Ishikawa (cell line): ENCODE data around the gene SPDYC.

ENCODE experiments used
- EGR1 ChIP-seq: IDR thresholded peaks from 2 replicates; pipeline ENCODE4 v1.6.1; 2012
- EP300 ChIP-seq: IDR thresholded peaks from 2 replicates; pipeline ENCODE4 v1.6.1; 2012; ENCODE audit warnings: borderline replicate concordance
- FOXM1 ChIP-seq: IDR thresholded peaks from 2 replicates; pipeline ENCODE4 v1.6.1; 2012; ENCODE audit warnings: low read depth, borderline replicate concordance
- NFIC ChIP-seq: IDR thresholded peaks from 2 replicates; pipeline ENCODE4 v1.6.1; 2012
- RAD21 ChIP-seq: IDR thresholded peaks from 2 replicates; pipeline ENCODE4 v1.6.1; 2012; ENCODE audit warnings: low read depth
- TAF1 ChIP-seq: IDR thresholded peaks from 2 replicates; pipeline ENCODE4 v1.6.1; 2012; ENCODE audit warnings: low read depth, mild to moderate bottlenecking
- TCF12 ChIP-seq: IDR thresholded peaks from 2 replicates; pipeline ENCODE4 v1.6.1; 2012; ENCODE audit warnings: low read depth
- TEAD4 ChIP-seq: IDR thresholded peaks from 2 replicates; pipeline ENCODE4 v1.6.1; 2012
- YY1 ChIP-seq: IDR thresholded peaks from 2 replicates; pipeline ENCODE4 v1.6.1; 2012; ENCODE audit warnings: low read depth
- ZBTB7A ChIP-seq: IDR thresholded peaks from 2 replicates; pipeline ENCODE4 v1.6.1; 2012; ENCODE audit warnings: low read depth
- TF ChIP-seq, protein P1 (sequence below): IDR thresholded peaks from 2 replicates; pipeline ENCODE4 v1.6.1; 2012
- TF ChIP-seq, protein P2 (sequence below): IDR thresholded peaks from 2 replicates; pipeline ENCODE4 v1.6.1; 2012; ENCODE audit warnings: low read depth, mild to moderate bottlenecking
- TF ChIP-seq, protein P3 (sequence below): IDR thresholded peaks from 2 replicates; pipeline ENCODE4 v1.6.1; 2012

DNA sequence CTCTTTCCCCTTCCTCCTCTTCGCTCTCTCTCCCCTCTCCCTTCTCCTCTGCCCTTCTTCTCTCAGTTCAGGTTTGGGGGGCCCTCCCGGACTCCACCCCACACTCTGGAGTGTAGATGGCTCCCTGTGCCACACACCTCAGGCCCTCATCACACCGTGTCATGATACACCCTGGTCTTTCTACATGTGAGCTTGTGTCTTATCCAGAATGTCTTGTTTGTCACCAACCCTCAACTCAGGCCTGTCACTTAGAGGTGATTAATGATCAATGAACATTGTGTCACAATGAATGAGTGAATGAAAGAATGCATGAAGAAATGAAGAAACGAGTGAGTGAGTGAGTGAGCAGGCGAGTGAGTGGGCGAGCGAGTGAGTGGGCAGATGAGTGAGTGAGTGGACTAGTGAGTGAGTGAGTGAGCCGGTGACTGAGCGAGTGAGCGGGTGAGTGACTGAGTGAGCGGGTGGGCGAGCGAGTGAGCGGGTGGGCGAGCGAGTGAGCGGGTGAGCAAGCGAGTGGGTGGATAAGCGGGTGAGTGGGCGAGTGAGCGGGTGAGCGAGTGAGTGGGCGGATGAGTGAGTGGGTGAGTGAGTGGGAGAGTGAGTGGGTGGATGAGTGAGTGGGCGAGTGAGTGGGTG is 45.5 kb downstream of the SPDYC start:
- TF ChIP-seq, protein P1, sequence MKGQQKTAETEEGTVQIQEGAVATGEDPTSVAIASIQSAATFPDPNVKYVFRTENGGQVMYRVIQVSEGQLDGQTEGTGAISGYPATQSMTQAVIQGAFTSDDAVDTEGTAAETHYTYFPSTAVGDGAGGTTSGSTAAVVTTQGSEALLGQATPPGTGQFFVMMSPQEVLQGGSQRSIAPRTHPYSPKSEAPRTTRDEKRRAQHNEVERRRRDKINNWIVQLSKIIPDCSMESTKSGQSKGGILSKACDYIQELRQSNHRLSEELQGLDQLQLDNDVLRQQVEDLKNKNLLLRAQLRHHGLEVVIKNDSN, result no peak
- TF ChIP-seq TAF1 (no peak), TCF12 (no peak), EP300 (no peak), FOXM1 (no peak), RAD21 (no peak), TEAD4 (no peak), YY1 (no peak), NFIC (no peak), EGR1 (peak; percentile 63), ZBTB7A (no peak)
- TF ChIP-seq, protein P2, sequence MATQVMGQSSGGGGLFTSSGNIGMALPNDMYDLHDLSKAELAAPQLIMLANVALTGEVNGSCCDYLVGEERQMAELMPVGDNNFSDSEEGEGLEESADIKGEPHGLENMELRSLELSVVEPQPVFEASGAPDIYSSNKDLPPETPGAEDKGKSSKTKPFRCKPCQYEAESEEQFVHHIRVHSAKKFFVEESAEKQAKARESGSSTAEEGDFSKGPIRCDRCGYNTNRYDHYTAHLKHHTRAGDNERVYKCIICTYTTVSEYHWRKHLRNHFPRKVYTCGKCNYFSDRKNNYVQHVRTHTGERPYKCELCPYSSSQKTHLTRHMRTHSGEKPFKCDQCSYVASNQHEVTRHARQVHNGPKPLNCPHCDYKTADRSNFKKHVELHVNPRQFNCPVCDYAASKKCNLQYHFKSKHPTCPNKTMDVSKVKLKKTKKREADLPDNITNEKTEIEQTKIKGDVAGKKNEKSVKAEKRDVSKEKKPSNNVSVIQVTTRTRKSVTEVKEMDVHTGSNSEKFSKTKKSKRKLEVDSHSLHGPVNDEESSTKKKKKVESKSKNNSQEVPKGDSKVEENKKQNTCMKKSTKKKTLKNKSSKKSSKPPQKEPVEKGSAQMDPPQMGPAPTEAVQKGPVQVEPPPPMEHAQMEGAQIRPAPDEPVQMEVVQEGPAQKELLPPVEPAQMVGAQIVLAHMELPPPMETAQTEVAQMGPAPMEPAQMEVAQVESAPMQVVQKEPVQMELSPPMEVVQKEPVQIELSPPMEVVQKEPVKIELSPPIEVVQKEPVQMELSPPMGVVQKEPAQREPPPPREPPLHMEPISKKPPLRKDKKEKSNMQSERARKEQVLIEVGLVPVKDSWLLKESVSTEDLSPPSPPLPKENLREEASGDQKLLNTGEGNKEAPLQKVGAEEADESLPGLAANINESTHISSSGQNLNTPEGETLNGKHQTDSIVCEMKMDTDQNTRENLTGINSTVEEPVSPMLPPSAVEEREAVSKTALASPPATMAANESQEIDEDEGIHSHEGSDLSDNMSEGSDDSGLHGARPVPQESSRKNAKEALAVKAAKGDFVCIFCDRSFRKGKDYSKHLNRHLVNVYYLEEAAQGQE, result no peak
- TF ChIP-seq, protein P3, sequence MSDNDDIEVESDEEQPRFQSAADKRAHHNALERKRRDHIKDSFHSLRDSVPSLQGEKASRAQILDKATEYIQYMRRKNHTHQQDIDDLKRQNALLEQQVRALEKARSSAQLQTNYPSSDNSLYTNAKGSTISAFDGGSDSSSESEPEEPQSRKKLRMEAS, result no peak
